Breast epithelium (tissue), 4 donors: ENCODE data around the gene PTPN11. TPM values are rescaled to one million over a fixed set of nuclear protein-coding genes. Genes with fewer than 3 reads are reported as not detected.

Source experiments
- DNase-seq, 2 donors: peaks; one replicate each; pipeline ENCODE4 v3.0.0-alpha.2; 2019; ENCODE audit warnings: low spot score in 2 of 2
- H3K27ac ChIP-seq, 2 donors: fragments of 200-600 bp; sonication (generic) in 1 of 2; one replicate each; pipeline ENCODE4 v1.5.1; 2016 to 2019; ENCODE audit warnings: mild to moderate bottlenecking in 1 of 2
- H3K27me3 ChIP-seq, 2 donors: fragments of 200-600 bp; sonication (generic) in 1 of 2; one replicate each; pipeline versions ENCODE4 v1.5.1 to v1.6.0; 2017 to 2019; ENCODE audit warnings: control low read depth in 1 of 2, mild to moderate bottlenecking in 1 of 2
- H3K36me3 ChIP-seq: fragments of 200-600 bp; one replicate; pipeline ENCODE4 v1.5.1; 2019
- H3K4me1 ChIP-seq, 2 donors: fragments of 200-600 bp; sonication (generic); one replicate each; pipeline ENCODE4 v1.5.1; 2016 to 2019; ENCODE audit warnings: control low read depth in 1 of 2
- H3K4me3 ChIP-seq, 3 donors: fragments of 200-600 bp; sonication (generic); 1 replicate in 2 of 3; 2 replicates in 1 of 3; pipeline ENCODE4 v1.5.1; 2016 to 2019; ENCODE audit warnings: mild to moderate bottlenecking in 3 of 3, moderate library complexity in 2 of 3
- H3K9me3 ChIP-seq, 2 donors: fragments of 200-600 bp; sonication (generic) in 1 of 2; one replicate each; pipeline ENCODE4 v1.5.1; 2016 to 2019; ENCODE audit warnings: control low read depth in 1 of 2
- POLR2A ChIP-seq: fragments of 450-650 bp; IDR thresholded peaks from one replicate; pipeline ENCODE4 v1.6.1; 2016; ENCODE audit warnings: antibody characterized with exemption, mild to moderate bottlenecking, moderate library complexity
- POLR2AphosphoS5 ChIP-seq, 3 donors: sonication (generic); formaldehyde crosslinking; IDR thresholded peaks; one replicate each; pipeline ENCODE4 v1.6.1; 2017; ENCODE audit warnings: antibody characterized with exemption in 3 of 3
- intact Hi-C: fragments of 100-400 bp; cut with DNase I; formaldehyde crosslinking; loops from one replicate; pipeline ENCODE4 v1.15.1; 2023; ENCODE audit warnings: low total_unique reads
- total RNA-seq, 3 donors: library from RNA; depleted of rRNA; stranded (reverse); fragments of >200 nt; gene quantifications; one replicate each; pipeline ENCODE4 v1.1.0, GENCODE V29; 2016
- TF ChIP-seq, protein P1 (sequence below), 3 donors: fragments of 450-650 bp; IDR thresholded peaks; one replicate each; pipeline ENCODE4 v1.5.1; 2016 to 2017; ENCODE audit warnings: antibody characterized with exemption in 3 of 3, mild to moderate bottlenecking in 3 of 3, moderate library complexity in 3 of 3

The PTPN11 gene
- 100 to 1,000 TPM in 1 of 3 donors, 10 to 100 TPM in 2; 73.8 to 288 (median 91.4) TPM for total RNA-seq

DNA sequence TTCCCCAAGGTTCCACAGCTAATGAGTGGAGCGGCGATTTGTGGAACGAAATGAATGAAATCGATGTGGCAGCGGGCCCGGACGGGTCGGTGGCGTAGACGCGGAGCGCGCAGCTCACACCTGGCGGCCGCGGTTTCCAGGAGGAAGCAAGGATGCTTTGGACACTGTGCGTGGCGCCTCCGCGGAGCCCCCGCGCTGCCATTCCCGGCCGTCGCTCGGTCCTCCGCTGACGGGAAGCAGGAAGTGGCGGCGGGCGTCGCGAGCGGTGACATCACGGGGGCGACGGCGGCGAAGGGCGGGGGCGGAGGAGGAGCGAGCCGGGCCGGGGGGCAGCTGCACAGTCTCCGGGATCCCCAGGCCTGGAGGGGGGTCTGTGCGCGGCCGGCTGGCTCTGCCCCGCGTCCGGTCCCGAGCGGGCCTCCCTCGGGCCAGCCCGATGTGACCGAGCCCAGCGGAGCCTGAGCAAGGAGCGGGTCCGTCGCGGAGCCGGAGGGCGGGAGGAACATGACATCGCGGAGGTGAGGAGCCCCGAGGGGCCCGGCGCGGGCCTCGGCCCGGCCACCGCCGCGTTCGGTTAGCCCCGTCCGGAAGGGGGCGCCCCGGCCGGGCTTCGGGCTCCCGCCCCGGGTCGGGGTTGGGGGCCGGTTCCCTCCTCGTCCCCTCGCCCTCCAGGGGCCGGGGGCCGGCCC lies at the start of gene PTPN11:
PTPN11 (plus strand) TSS at position 340 of the 689 bp plus-strand sequence; CDS start at position 505, 165 bp downstream.
- Histone ChIP-seq H3K4me1 (no peaks in the 10 kb centered on the region), H3K4me3 (peak within 1 kb of the TSS; percentile 90 to 100 (median 93)), H3K36me3 (no peaks in the 10 kb centered on the region), H3K9me3 (no peaks in the 10 kb centered on the region), H3K27me3 (no peaks in the 10 kb centered on the region), H3K27ac (peak within 1 kb of the TSS; percentile 96 to 100)
- peak; percentile 85 to 88 for DNase-seq
- peak; percentile 82 for TF ChIP-seq POLR2A
- peak; percentile 93 to 97 (median 96) for TF ChIP-seq POLR2AphosphoS5 (IDR thresholded peaks at IDR 0.05)
- TF ChIP-seq, protein P1, sequence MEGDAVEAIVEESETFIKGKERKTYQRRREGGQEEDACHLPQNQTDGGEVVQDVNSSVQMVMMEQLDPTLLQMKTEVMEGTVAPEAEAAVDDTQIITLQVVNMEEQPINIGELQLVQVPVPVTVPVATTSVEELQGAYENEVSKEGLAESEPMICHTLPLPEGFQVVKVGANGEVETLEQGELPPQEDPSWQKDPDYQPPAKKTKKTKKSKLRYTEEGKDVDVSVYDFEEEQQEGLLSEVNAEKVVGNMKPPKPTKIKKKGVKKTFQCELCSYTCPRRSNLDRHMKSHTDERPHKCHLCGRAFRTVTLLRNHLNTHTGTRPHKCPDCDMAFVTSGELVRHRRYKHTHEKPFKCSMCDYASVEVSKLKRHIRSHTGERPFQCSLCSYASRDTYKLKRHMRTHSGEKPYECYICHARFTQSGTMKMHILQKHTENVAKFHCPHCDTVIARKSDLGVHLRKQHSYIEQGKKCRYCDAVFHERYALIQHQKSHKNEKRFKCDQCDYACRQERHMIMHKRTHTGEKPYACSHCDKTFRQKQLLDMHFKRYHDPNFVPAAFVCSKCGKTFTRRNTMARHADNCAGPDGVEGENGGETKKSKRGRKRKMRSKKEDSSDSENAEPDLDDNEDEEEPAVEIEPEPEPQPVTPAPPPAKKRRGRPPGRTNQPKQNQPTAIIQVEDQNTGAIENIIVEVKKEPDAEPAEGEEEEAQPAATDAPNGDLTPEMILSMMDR (IDR thresholded peaks at IDR 0.05) = peak in 1 of 3 donors; percentile 10
- intact Hi-C loops = no loop called here

DNA sequence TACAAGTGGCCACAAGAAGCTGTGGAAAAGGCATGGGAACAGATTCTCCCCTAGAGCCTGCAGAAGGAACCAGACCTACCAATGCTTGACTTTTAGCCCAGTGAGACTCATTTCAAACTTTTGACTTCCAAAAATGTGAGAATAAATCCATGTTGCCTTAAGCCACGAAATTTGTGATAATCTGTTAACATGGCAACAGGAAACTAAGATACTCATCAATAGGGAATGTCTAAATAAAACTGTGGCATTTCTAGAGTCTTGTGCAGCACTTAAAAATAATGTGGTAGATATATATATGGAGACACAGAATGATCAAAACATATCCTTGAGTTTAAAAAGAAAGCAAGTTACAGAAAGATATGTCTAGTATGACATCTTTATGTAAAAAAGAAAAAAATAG lies 48.5 kb upstream of the PTPN11 start:
- Histone ChIP-seq H3K27me3 (no peaks in the 10 kb centered on the region), H3K27ac (no peak overlapping the region)

DNA sequence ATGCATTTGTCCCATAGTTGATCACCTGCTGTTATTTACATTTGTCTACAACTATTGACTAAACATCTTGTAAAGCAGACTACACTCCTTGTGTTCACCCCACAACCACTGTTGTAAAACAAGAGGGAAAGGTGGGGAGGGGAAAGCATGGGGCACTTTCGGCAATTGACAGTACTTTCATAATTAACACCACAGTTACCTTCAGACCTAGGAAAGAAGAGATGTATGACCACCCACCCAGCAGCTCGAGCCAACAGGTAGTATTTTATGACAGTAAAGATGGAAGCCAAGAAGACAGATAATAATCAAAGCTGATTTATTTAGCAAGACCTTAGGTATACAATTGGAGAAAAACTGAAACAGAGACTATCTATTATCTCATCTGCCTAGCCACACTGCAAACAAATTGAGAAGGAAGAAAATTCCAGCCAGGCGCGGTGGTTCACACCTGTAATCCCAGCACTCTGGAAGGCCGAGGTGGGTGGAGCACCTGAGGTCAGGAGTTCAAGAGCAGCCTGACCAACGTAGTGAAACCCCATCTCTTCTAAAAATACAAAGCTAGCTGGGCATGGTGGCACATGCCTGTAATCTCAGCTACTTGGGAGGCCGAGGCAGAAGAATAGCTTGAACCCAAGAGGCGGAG lies 47.8 kb upstream of the PTPN11 start:
- H3K36me3 ChIP-seq = no peaks in the 10 kb centered on the region
- H3K9me3 ChIP-seq = no peaks in the 10 kb centered on the region
- DNase-seq = no peak
- intact Hi-C loops = no loop called here
- TF ChIP-seq POLR2AphosphoS5 (IDR thresholded peaks at IDR 0.05) (no peak), POLR2A (no peak)
- TF ChIP-seq, protein P1 (IDR thresholded peaks at IDR 0.05) = no peak
- H3K4me1 ChIP-seq = no peaks in the 10 kb centered on the region
- H3K27me3 ChIP-seq = no peaks in the 10 kb centered on the region
- H3K27ac ChIP-seq = no peak overlapping the region
- H3K4me3 ChIP-seq = no peak overlapping the region

More for the DNA sequence above, 48.5 kb upstream of the PTPN11 start:
- intact Hi-C loops = no loop called here
- no peak for DNase-seq
- TF ChIP-seq POLR2AphosphoS5 (IDR thresholded peaks at IDR 0.05) = no peak
- TF ChIP-seq, protein P1 (IDR thresholded peaks at IDR 0.05) = no peak
- no peak for TF ChIP-seq POLR2A
- no peak overlapping the region for H3K4me3 ChIP-seq
- H3K36me3 ChIP-seq = no peaks in the 10 kb centered on the region
- no peaks in the 10 kb centered on the region for H3K4me1 ChIP-seq
- no peaks in the 10 kb centered on the region for H3K9me3 ChIP-seq

DNA sequence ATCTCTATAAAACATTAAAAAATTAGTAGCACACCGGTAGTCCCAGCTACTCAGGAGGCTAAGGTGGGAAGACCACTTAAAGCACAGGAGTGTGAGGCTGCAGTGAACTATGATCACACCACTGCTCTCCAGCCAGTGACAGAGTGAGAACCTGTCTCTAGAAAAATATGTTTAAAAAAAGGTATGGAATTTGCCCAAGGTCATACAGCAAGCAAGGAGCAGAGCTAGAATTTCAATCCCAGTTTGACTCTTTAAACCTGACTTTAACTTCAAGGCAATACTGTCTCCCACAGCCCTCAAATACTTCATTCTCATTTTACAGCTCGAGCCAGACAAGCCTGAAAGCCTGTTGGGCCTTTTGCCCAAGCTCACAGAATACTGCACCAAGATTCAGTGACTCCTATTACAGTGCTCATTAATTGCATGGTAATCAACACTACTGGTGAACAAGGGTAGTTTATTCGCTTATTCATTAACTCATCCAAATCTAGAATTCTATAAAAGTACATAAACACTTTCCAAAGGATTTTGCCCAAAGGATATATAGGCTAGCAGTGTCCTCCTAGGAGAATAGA lies 44.5 kb upstream of the PTPN11 start:
- intact Hi-C loops = no loop called here
- no peak overlapping the region for H3K27ac ChIP-seq
- no peaks in the 10 kb centered on the region for H3K36me3 ChIP-seq
- TF ChIP-seq POLR2A (no peak), POLR2AphosphoS5 (IDR thresholded peaks at IDR 0.05) (no peak)
- TF ChIP-seq, protein P1 (IDR thresholded peaks at IDR 0.05) = no peak
- no peaks in the 10 kb centered on the region for H3K4me1 ChIP-seq
- H3K4me3 ChIP-seq = no peak overlapping the region
- DNase-seq = no peak
- no peaks in the 10 kb centered on the region for H3K27me3 ChIP-seq
- no peaks in the 10 kb centered on the region for H3K9me3 ChIP-seq

DNA sequence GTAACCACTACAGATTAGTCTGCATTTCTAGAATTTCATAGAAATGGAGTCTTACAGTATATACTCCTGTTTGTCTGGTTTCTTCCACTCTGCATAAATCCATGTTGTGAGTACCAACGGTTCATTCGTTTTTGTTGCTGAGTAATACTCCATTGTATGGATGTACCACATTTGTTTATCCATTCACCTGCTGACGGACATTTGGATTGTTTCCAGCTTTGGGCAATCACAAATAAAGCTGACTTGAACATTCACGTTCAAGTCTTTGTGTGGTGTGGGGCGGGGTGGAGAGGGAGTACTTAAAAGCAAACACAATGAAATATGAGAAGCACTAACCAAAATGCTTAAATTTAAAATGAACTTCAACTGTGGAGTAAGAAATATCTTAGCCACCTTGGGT lies 43.6 kb upstream of the PTPN11 start:
- Histone ChIP-seq H3K27me3 (no peaks in the 10 kb centered on the region), H3K4me1 (no peaks in the 10 kb centered on the region), H3K4me3 (no peak overlapping the region), H3K9me3 (no peaks in the 10 kb centered on the region), H3K27ac (no peak overlapping the region), H3K36me3 (no peaks in the 10 kb centered on the region)
- intact Hi-C loops = loop anchor here (5.0 kb wide), 1 partner anchor 33 kb away; no protein-coding TSS in a partner anchor
- TF ChIP-seq POLR2A (no peak), POLR2AphosphoS5 (IDR thresholded peaks at IDR 0.05) (no peak)
- TF ChIP-seq, protein P1 (IDR thresholded peaks at IDR 0.05) = no peak
- DNase-seq = no peak
